OCI-LY7 (cell line): ENCODE results near the gene FOXP1.

Experiments used
- EZH2phosphoT487 ChIP-seq: fragments of 200-600 bp; sonication (generic); IDR thresholded peaks from 2 replicates; pipeline ENCODE4 v1.6.1; 2018; ENCODE audit warnings: low read depth, borderline replicate concordance, mild to moderate bottlenecking, mixed run types, antibody characterized with exemption, low read length, moderate library complexity, mixed read lengths
- TF ChIP-seq, protein P1 (sequence below): fragments of 200-600 bp; sonication (generic); conservative IDR thresholded peaks from 2 replicates; pipeline ENCODE4 v1.5.1; 2014; ENCODE audit warnings: mild to moderate bottlenecking, antibody characterized with exemption, low read length, moderate library complexity, mixed read lengths

DNA sequence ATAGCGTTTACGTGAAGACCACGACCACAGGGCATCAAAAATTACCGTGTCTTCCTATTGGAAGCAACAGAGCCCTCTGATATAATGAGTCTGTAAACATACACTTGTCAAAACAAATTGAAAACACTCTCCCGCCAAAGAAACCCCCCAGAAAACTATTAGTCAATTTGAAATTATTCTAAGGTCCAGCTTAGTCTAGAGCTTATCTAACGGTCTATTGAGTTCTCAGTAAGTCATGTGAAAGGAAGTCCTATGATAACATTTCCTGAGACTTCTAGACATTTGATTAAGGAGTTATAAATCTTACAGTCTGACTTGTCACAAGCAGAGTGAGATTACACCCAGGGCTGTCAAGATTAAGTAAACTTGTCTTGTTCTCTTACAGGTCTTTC is 356.3 kb downstream of the FOXP1 start:
- TF ChIP-seq, protein P1, sequence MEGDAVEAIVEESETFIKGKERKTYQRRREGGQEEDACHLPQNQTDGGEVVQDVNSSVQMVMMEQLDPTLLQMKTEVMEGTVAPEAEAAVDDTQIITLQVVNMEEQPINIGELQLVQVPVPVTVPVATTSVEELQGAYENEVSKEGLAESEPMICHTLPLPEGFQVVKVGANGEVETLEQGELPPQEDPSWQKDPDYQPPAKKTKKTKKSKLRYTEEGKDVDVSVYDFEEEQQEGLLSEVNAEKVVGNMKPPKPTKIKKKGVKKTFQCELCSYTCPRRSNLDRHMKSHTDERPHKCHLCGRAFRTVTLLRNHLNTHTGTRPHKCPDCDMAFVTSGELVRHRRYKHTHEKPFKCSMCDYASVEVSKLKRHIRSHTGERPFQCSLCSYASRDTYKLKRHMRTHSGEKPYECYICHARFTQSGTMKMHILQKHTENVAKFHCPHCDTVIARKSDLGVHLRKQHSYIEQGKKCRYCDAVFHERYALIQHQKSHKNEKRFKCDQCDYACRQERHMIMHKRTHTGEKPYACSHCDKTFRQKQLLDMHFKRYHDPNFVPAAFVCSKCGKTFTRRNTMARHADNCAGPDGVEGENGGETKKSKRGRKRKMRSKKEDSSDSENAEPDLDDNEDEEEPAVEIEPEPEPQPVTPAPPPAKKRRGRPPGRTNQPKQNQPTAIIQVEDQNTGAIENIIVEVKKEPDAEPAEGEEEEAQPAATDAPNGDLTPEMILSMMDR, result no peak
- no peak for TF ChIP-seq EZH2phosphoT487
